GM19438 (cell line): ENCODE results near the gene REM2.

Experiments used
- ATAC-seq: cut with Tn5 transposase; IDR thresholded peaks from one replicate; pipeline ENCODE4 v1.9.1; 2021; ENCODE audit warnings: low read depth; ENCODE audit not compliant: unreplicated experiment

REM2 gene

GRCh38 chr14:22883173-22883976, at the start of gene REM2:
Gene REM2 (plus strand): TSS chr14:22883222. CDS start chr14:22883288, 66 bp downstream.
- no peak for ATAC-seq

GRCh38 chr14:22835505-22835904, 47.5 kb upstream of the REM2 start:
- no peak for ATAC-seq

GRCh38 chr14:22836301-22837113, 46.5 kb upstream of the REM2 start, which contains the start of gene MMP14:
Gene MMP14 (plus strand): TSS chr14:22836585. CDS start chr14:22836818, 233 bp downstream.
- ATAC-seq: no peak

GRCh38 chr14:22837114-22837749, 45.8 kb upstream of the REM2 start:
- ATAC-seq: no peak

GRCh38 chr14:22837750-22838538, 45.1 kb upstream of the REM2 start:
- ATAC-seq: no peak

- ATAC-seq: no peak
Observed at GRCh38 chr14:22838631-22839041, 44.4 kb upstream of the REM2 start.

- ATAC-seq: no peak
Observed at GRCh38 chr14:22839159-22839779, 43.8 kb upstream of the REM2 start.

GRCh38 chr14:22841311-22841710, 41.7 kb upstream of the REM2 start:
- ATAC-seq: no peak

GRCh38 chr14:22841769-22842168, 41.3 kb upstream of the REM2 start:
- no peak for ATAC-seq

GRCh38 chr14:22842211-22843122, 40.6 kb upstream of the REM2 start:
- ATAC-seq: no peak

- no peak for ATAC-seq
Observed at GRCh38 chr14:22843123-22843925, 39.7 kb upstream of the REM2 start.

- no peak for ATAC-seq
Observed at GRCh38 chr14:22844221-22845102, 38.6 kb upstream of the REM2 start.

- ATAC-seq: no peak
Observed at GRCh38 chr14:22845103-22845394, 38.0 kb upstream of the REM2 start.

- no peak for ATAC-seq
Observed at GRCh38 chr14:22845821-22846625, 37.0 kb upstream of the REM2 start.

- no peak for ATAC-seq
Observed at GRCh38 chr14:22846811-22847307, 36.2 kb upstream of the REM2 start.

GRCh38 chr14:22847661-22848341, 35.2 kb upstream of the REM2 start:
- ATAC-seq: no peak
